ENCODE results near the gene GPR27.

The GPR27 gene

DNA sequence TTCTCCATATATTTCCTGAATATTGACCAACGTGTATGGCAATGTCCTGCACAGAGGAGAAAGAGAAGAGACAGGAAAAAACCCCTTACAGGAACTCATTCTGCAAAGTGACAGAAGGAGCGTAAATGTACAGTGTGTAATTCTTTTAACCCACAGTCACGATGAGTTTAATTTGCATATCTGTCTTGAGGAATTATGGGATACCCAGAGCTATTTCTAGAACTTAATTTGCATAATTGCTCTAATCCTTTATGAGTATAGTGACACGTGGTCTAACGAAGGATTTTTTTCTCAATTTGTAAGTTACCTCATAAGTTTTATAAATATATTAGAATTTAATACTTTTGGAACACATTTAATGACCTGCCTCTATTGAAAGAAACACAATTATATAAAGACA is 9.8 kb downstream of the GPR27 start:
- in situ Hi-C loops (cut with HindIII; ENCODE audit: low sequenced_read_pairs): no loop called here
- no peak for DNase-seq (ENCODE audit: low read depth, low spot score)
- H3K4me3 ChIP-seq (ENCODE audit: low read depth, low read length): no peak overlapping the region
- TF ChIP-seq, protein P1, sequence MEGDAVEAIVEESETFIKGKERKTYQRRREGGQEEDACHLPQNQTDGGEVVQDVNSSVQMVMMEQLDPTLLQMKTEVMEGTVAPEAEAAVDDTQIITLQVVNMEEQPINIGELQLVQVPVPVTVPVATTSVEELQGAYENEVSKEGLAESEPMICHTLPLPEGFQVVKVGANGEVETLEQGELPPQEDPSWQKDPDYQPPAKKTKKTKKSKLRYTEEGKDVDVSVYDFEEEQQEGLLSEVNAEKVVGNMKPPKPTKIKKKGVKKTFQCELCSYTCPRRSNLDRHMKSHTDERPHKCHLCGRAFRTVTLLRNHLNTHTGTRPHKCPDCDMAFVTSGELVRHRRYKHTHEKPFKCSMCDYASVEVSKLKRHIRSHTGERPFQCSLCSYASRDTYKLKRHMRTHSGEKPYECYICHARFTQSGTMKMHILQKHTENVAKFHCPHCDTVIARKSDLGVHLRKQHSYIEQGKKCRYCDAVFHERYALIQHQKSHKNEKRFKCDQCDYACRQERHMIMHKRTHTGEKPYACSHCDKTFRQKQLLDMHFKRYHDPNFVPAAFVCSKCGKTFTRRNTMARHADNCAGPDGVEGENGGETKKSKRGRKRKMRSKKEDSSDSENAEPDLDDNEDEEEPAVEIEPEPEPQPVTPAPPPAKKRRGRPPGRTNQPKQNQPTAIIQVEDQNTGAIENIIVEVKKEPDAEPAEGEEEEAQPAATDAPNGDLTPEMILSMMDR (IDR thresholded peaks at IDR 0.05; ENCODE audit: low read depth, low read length): no peak

DNA sequence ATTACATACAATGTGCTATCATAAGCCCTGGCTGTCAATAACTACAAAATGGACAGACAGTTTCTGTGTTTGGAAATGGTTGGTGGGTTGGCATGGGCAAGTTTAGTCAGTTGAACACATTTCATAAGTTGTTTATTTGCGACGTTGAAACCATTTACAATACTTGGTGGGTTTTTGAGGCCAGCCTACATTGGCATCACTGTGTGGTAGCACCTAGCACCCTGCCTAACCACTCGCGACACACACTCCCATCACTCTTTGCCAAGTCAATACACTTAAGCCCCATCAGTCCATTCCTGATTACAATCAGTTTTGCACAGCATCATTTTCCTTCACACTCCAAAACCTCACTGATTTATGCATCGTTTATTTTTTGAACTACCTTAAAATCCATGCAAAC is 17.5 kb downstream of the GPR27 start:
- TF ChIP-seq, protein P1 (IDR thresholded peaks at IDR 0.05; ENCODE audit: low read depth, low read length): no peak
- no peak overlapping the region for H3K4me3 ChIP-seq (ENCODE audit: low read depth, low read length)
- in situ Hi-C loops (cut with HindIII; ENCODE audit: low sequenced_read_pairs): no loop called here
- DNase-seq (ENCODE audit: low read depth, low spot score): no peak

DNA sequence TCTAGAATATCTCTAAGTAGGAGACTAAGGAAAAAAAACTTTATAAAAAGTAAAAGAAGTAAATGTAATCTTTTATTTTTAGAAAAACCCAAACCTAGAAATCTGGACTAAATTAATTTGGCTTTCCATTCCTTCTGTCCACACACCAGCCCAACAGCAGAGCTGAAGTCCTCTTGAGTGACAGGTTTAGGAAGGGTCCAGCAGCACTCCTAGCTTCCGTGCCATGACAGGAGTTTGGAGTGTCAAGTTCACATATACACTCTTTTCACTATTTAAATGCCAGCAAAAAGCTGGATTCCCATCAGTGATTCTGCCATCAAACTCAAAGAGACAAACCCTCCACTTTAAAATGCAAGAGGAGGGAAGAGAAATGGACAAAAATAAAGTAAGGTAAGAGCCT is 18.2 kb downstream of the GPR27 start:
- no peak for DNase-seq (ENCODE audit: low read depth, low spot score)
- in situ Hi-C loops (cut with HindIII; ENCODE audit: low sequenced_read_pairs): no loop called here
- H3K4me3 ChIP-seq (ENCODE audit: low read depth, low read length): no peak overlapping the region
- TF ChIP-seq, protein P1 (IDR thresholded peaks at IDR 0.05; ENCODE audit: low read depth, low read length): no peak

DNA sequence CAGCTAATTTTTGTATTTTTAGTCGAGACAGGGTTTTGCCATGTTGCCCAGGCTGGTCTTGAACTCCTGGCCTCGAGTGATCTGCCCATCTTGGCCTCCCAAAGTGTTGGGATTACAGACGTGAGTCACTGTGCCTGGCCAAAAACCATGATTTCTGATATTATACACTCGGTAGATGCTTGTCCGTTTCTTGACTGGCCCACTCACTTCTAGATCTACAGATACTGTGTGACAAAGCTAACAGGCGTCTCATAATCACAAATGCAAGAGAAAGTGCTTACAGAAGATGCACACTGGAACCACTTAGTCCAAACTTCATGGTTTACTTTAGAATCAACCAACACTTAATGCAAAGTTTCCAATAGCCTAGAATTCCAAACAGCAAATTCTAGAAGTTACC is 22.9 kb downstream of the GPR27 start:
- in situ Hi-C loops (cut with HindIII; ENCODE audit: low sequenced_read_pairs): no loop called here
- TF ChIP-seq, protein P1 (IDR thresholded peaks at IDR 0.05; ENCODE audit: low read depth, low read length): no peak
- no peak for DNase-seq (ENCODE audit: low read depth, low spot score)
- H3K4me3 ChIP-seq (ENCODE audit: low read depth, low read length): no peak overlapping the region

DNA sequence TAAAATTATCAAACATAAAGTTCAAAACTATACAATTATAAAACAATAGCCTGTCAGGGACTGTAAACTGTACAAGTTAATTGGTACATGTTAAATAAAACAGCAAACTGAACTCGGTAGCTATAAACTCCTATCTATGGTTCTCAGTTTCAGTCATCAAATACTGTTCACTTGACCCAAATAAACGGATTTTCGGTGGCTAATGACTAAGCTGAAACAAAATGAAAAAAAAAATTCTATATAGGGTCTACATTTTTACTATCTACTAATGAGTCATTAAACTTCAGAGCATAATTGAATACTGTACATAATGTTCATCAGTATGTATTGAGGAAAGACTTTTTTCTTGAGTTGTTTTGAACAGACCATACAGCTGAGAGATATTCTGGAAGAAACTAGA is 24.7 kb downstream of the GPR27 start:
- TF ChIP-seq, protein P1 (IDR thresholded peaks at IDR 0.05; ENCODE audit: low read depth, low read length): no peak
- H3K4me3 ChIP-seq (ENCODE audit: low read depth, low read length): no peak overlapping the region
- in situ Hi-C loops (cut with HindIII; ENCODE audit: low sequenced_read_pairs): no loop called here
- no peak for DNase-seq (ENCODE audit: low read depth, low spot score)

DNA sequence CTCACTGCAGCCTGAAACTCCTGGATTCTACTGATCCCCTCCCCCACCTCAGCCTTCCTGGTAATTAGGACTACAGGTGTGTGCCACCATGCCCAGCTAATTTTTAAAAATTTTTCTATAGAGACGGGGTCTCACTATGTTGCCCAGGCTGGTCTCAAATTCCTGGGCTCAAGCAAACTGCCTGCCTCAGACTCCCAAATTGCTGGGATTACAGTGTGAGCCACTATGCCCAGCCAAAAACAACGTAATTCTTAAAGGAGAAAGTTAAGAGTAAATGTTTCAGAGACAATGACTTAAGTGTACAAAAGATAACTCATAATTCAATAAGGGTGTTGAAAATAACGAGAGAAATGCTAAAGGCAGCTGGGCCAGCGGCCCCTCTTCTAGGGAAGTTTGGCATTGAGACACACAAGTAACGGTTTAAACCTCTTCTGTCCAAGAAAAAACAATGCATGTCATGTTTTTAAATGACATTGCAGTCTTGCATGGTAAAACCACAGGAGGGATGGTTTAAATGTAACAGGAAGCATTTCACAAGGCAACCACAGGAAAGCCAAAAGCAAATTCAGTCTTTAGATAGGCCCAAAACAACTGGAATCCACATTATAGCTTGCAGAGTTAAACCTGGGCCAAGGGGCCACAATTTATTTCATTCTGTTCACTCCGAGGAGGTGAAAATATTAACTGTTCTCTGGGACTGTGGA is 26.2 kb downstream of the GPR27 start:
- no peak for DNase-seq (ENCODE audit: low read depth, low spot score)
- in situ Hi-C loops (cut with HindIII; ENCODE audit: low sequenced_read_pairs): no loop called here
- TF ChIP-seq, protein P1 (IDR thresholded peaks at IDR 0.05; ENCODE audit: low read depth, low read length): no peak
- H3K4me3 ChIP-seq (ENCODE audit: low read depth, low read length): no peak overlapping the region

Data from astrocyte of the spinal cord (primary cell).